ENCODE results near the gene SH2D4B. TPM values are rescaled to one million over a fixed set of nuclear protein-coding genes. Genes with fewer than 3 reads are reported as not detected.

The SH2D4B gene
- total and polyA plus RNA-seq, 2 of the 13 experiments (the other 11 are each of a cell fraction or from before 2014, with no cell fraction given) = not detected

- 98% methylated on average over 6 of the region's 6 CpGs for WGBS (ENCODE audit: low lambda C conversion rate)
- CTCF ChIA-PET (ENCODE audit: low intra/inter-chr PET ratio, low total read pairs) = no interaction called here
- no peak overlapping the region for H3K27ac ChIP-seq (ENCODE audit: extremely low read length, insufficient read depth, low read length)
- no peak overlapping the region for H2AFZ ChIP-seq (ENCODE audit: low read length)
- ATAC-seq (no peak), DNase-seq (ENCODE audit: low spot score) (no peak), FAIRE-seq (no peak)
- H3K9ac ChIP-seq (ENCODE audit: insufficient read depth, low read depth, low read length) = no peak overlapping the region
- H3K9me3 ChIP-seq (ENCODE audit: low read length) = no peaks in the 10 kb centered on the region
- POLR2A ChIA-PET = no interaction called here
- no peak for TF ChIP-seq SRY (CRISPR knock-in tag; IDR thresholded peaks at IDR 0.05)
- TF ChIP-seq ZNF33B (CRISPR knock-in tag; IDR thresholded peaks at IDR 0.05) = no peak
- no peak for TF ChIP-seq ZXDC (CRISPR knock-in tag; IDR thresholded peaks at IDR 0.05)
- TF ChIP-seq TBX3 (IDR thresholded peaks at IDR 0.05; ENCODE audit: borderline replicate concordance) = no peak
- no peak for TF ChIP-seq ZFP41 (CRISPR knock-in tag; IDR thresholded peaks at IDR 0.05; ENCODE audit: borderline replicate concordance)
- no peak for TF ChIP-seq ZNF3 (CRISPR knock-in tag; IDR thresholded peaks at IDR 0.05)
- no peak for TF ChIP-seq ZKSCAN1 (IDR thresholded peaks at IDR 0.05; ENCODE audit: low read length)
- no peak overlapping the region for H3K4me3 ChIP-seq (replicated peaks in 1 of 3; ENCODE audit: insufficient read depth in 1 of 3, low read depth in 2 of 3, low read length in 3 of 3)
- in situ Hi-C loops (cut with HindIII; ENCODE audit: extremely low pct_ligation_motif_present, low pct_unique_long_range_greater_than_20kb) (loop anchor here (25.0 kb wide), 1 partner anchor 251 kb away; no protein-coding TSS in a partner anchor), intact Hi-C loops (cut with micrococcal nuclease; ENCODE audit: unreplicated experiment) (no loop called here)
- H3K4me2 ChIP-seq (ENCODE audit: low read depth, low read length) = no peak overlapping the region
- H3K4me1 ChIP-seq (ENCODE audit: insufficient read depth, low read length) = no peaks in the 10 kb centered on the region
- H3K79me2 ChIP-seq (ENCODE audit: insufficient read depth, low read length) = no peaks in the 10 kb centered on the region
- H3K27me3 ChIP-seq (ENCODE audit: control insufficient read depth in 1 of 2, insufficient read depth in 2 of 2, low read length in 2 of 2) = no peaks in the 10 kb centered on the region
- H3K36me3 ChIP-seq (replicated peaks in 1 of 2; ENCODE audit: control insufficient read depth in 1 of 2, insufficient read depth in 2 of 2, low read length in 2 of 2) = peaks cover 61 to 96% of the 10 kb centered on the region in 2 experiments
- H4K20me1 ChIP-seq (ENCODE audit: insufficient read depth, low read length) = no peaks in the 10 kb centered on the region
- BruUV-seq (replicated peaks) = no TSS peak
Observed at GRCh38 chr10:80513106-80513505, 24.6 kb upstream of the SH2D4B start.

- no peak for ATAC-seq
- intact Hi-C loops (cut with micrococcal nuclease; ENCODE audit: unreplicated experiment) (no loop called here), in situ Hi-C loops (cut with HindIII; ENCODE audit: extremely low pct_ligation_motif_present, low pct_unique_long_range_greater_than_20kb) (loop anchor here (25.0 kb wide), 1 partner anchor 253 kb away; no protein-coding TSS in a partner anchor)
- no peaks in the 10 kb centered on the region for H4K20me1 ChIP-seq (ENCODE audit: insufficient read depth, low read length)
- H3K36me3 ChIP-seq (replicated peaks in 1 of 2; ENCODE audit: control insufficient read depth in 1 of 2, insufficient read depth in 2 of 2, low read length in 2 of 2) = peaks cover 59 to 93% of the 10 kb centered on the region in 2 experiments
- no peak overlapping the region for H3K27ac ChIP-seq (ENCODE audit: extremely low read length, insufficient read depth, low read length)
- POLR2A ChIA-PET = no interaction called here
- FAIRE-seq = no peak
- H3K4me3 ChIP-seq (replicated peaks in 1 of 3; ENCODE audit: insufficient read depth in 1 of 3, low read depth in 2 of 3, low read length in 3 of 3) = no peak overlapping the region
- 87% methylated on average over 3 of the region's 5 CpGs for WGBS (ENCODE audit: low lambda C conversion rate)
- H3K4me1 ChIP-seq (ENCODE audit: insufficient read depth, low read length) = no peaks in the 10 kb centered on the region
- H3K4me2 ChIP-seq (ENCODE audit: low read depth, low read length) = no peak overlapping the region
- no peak overlapping the region for H3K9ac ChIP-seq (ENCODE audit: insufficient read depth, low read depth, low read length)
- no peaks in the 10 kb centered on the region for H3K27me3 ChIP-seq (ENCODE audit: control insufficient read depth in 1 of 2, insufficient read depth in 2 of 2, low read length in 2 of 2)
- no peaks in the 10 kb centered on the region for H3K79me2 ChIP-seq (ENCODE audit: insufficient read depth, low read length)
- no peak overlapping the region for H2AFZ ChIP-seq (ENCODE audit: low read length)
- no peak for DNase-seq (ENCODE audit: low spot score)
- CTCF ChIA-PET (ENCODE audit: low intra/inter-chr PET ratio, low total read pairs) = no interaction called here
- no peak for TF ChIP-seq ELF4 (CRISPR knock-in tag; IDR thresholded peaks at IDR 0.05; ENCODE audit: borderline replicate concordance)
- no peak for TF ChIP-seq ZFP82 (CRISPR knock-in tag; IDR thresholded peaks at IDR 0.05; ENCODE audit: borderline replicate concordance)
- no peak for TF ChIP-seq TERF1 (CRISPR knock-in tag; IDR thresholded peaks at IDR 0.05)
- TF ChIP-seq GLI4 (CRISPR knock-in tag; IDR thresholded peaks at IDR 0.05; ENCODE audit: borderline replicate concordance) = no peak
- TF ChIP-seq ZSCAN22 (CRISPR knock-in tag; IDR thresholded peaks at IDR 0.05) = no peak
- TF ChIP-seq NFYB (CRISPR knock-in tag; IDR thresholded peaks at IDR 0.05) = no peak
- TF ChIP-seq ZNF781 (CRISPR knock-in tag; IDR thresholded peaks at IDR 0.05; ENCODE audit: borderline replicate concordance, not compliant biosample characterization) = no peak
- TF ChIP-seq ZNF30 (CRISPR knock-in tag; IDR thresholded peaks at IDR 0.05) = no peak
- TF ChIP-seq ZNF143 (CRISPR knock-in tag; IDR thresholded peaks at IDR 0.05) = no peak
- no peaks in the 10 kb centered on the region for H3K9me3 ChIP-seq (ENCODE audit: low read length)
- BruUV-seq (replicated peaks) = no TSS peak
Observed at GRCh38 chr10:80515511-80515910, 22.2 kb upstream of the SH2D4B start.

Measured in HepG2 (cell line).